ENCODE measurements around the gene DUSP12. TPM values are rescaled to one million over a fixed set of nuclear protein-coding genes. Genes with fewer than 3 reads are reported as not detected.

DUSP12 gene
- total and polyA plus RNA-seq, 9 of the 15 experiments (the other 6 are each of a cell fraction or from before 2014, with no cell fraction given) = 10.4 to 81.4 (median 43.6) TPM

DNA sequence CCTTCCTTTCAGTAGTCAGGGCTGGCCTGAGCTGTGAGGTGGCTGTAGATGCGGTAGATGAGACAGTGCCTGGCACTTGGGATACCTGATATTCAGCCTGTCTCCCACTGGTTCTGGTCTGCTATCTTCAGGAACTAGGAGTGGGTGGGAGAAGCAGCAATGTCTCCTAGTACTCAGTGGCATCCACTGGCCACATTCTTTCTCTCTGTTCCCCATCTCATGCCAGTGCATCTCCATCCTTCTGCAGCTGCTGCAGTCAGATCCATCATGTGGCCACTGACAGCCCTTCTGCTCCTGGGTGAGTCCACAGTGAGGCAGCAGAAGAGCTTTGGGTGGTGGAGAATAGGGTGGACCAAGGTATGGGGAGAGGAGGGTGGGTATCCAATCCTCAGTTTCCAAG, 27.2 kb upstream of the DUSP12 start (continued):
- TF ChIP-seq, protein P1, sequence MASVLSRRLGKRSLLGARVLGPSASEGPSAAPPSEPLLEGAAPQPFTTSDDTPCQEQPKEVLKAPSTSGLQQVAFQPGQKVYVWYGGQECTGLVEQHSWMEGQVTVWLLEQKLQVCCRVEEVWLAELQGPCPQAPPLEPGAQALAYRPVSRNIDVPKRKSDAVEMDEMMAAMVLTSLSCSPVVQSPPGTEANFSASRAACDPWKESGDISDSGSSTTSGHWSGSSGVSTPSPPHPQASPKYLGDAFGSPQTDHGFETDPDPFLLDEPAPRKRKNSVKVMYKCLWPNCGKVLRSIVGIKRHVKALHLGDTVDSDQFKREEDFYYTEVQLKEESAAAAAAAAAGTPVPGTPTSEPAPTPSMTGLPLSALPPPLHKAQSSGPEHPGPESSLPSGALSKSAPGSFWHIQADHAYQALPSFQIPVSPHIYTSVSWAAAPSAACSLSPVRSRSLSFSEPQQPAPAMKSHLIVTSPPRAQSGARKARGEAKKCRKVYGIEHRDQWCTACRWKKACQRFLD (CRISPR knock-in tag; IDR thresholded peaks at IDR 0.05) = 0 out of 2 replicates have a peak, but pooled peaks have one; percentile 9
- TF ChIP-seq ARID1B (IDR thresholded peaks at IDR 0.05) (no peak), ADNP (tag; IDR thresholded peaks at IDR 0.05) (no peak), MCM2 (IDR thresholded peaks at IDR 0.05; ENCODE audit: low read depth) (no peak), POLR2AphosphoS2 (IDR thresholded peaks at IDR 0.05; ENCODE audit: low read length) (no peak), ZNF583 (CRISPR knock-in tag; IDR thresholded peaks at IDR 0.05) (no peak), SAP30 (IDR thresholded peaks at IDR 0.05; ENCODE audit: borderline replicate concordance, insufficient read depth, low read depth, low read length, poor library complexity, severe bottlenecking) (no peak), KLF1 (tag; IDR thresholded peaks at IDR 0.05) (no peak), ELK1 (CRISPR knock-in tag; IDR thresholded peaks at IDR 0.05) (no peak), ZZZ3 (IDR thresholded peaks at IDR 0.05) (no peak), SMARCE1 (IDR thresholded peaks at IDR 0.05) (no peak), RFX7 (CRISPR knock-in tag; IDR thresholded peaks at IDR 0.05) (no peak), PHF21A (IDR thresholded peaks at IDR 0.05; ENCODE audit: borderline replicate concordance, low read depth) (no peak), BCLAF1 (IDR thresholded peaks at IDR 0.05; ENCODE audit: borderline replicate concordance in 1 of 2, control insufficient read depth in 1 of 2, low read depth in 2 of 2, low read length in 1 of 2) (no peak), NFE2L1 (tag; IDR thresholded peaks at IDR 0.05; ENCODE audit: borderline replicate concordance, low read depth) (no peak), RNF2 (IDR thresholded peaks at IDR 0.05) (no peak), ZBTB34 (CRISPR knock-in tag; IDR thresholded peaks at IDR 0.05) (no peak), GABPB1 (CRISPR knock-in tag; IDR thresholded peaks at IDR 0.05) (no peak), ETV6 (IDR thresholded peaks at IDR 0.05; ENCODE audit: borderline replicate concordance in 1 of 2, low read depth in 2 of 2, low read length in 1 of 2) (no peak), ETV6 (CRISPR knock-in tag; IDR thresholded peaks at IDR 0.05; ENCODE audit: borderline replicate concordance) (no peak), BRD9 (IDR thresholded peaks at IDR 0.05; ENCODE audit: low read depth, partially characterized antibody) (no peak), SAFB2 (IDR thresholded peaks at IDR 0.05; ENCODE audit: borderline replicate concordance, low read depth, low read length, severe bottlenecking) (no peak), GATA2 (CRISPR knock-in tag; IDR thresholded peaks at IDR 0.05) (no peak), NFXL1 (CRISPR knock-in tag; IDR thresholded peaks at IDR 0.05) (no peak)
